ENCODE results near the gene NEO1.
"Not testable (repeated sequence)": the region's sequence is repeated elsewhere in the genome, so short reads cannot be mapped to it uniquely, and the experiment has no call there.

The NEO1 gene

GRCh38 chr15:73210630-73211029 is 158.4 kb downstream of the NEO1 start:
- no peak for DNase-seq

GRCh38 chr15:73212424-73212823 is 160.2 kb downstream of the NEO1 start:
- DNase-seq = peak; percentile 35

- not testable (repeated sequence) for DNase-seq
Observed at GRCh38 chr15:73221450-73221849, 169.2 kb downstream of the NEO1 start.

GRCh38 chr15:73225358-73226015 is 173.2 kb downstream of the NEO1 start:
- no peak for DNase-seq

DNA sequence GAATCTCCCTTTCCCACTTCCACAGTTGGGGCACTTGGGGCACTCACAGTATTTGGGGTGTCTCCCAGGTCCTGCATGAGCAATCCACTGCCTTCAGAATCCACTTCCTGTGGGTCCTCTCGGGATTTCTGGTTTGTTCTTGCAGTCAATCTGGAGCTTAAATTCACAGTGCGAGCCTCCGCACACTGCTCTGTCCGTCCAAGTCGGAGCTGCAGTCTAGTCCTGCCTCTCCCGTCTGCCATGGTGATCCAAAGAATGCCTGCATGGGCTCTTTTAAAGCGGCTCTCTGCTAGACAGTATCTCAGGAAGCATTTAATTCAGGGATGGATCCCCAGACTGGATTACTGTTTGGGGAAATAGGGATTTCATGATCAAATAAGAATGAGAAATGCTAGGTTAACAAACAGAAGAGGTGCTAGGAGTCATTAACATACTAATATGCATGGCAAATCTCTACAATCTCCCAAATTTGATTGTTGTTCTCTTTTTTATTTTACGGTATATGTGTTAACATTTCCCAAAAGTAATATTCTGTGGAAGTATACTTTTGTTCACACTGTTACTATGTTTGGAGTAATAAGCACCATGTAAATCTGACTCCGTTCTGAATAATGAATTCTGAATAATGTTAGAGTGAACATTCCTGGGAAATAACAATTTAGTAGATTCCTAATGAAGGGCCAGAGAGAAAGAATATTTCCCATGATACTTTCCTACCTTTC is 174.0 kb downstream of the NEO1 start:
- DNase-seq = no peak

DNA sequence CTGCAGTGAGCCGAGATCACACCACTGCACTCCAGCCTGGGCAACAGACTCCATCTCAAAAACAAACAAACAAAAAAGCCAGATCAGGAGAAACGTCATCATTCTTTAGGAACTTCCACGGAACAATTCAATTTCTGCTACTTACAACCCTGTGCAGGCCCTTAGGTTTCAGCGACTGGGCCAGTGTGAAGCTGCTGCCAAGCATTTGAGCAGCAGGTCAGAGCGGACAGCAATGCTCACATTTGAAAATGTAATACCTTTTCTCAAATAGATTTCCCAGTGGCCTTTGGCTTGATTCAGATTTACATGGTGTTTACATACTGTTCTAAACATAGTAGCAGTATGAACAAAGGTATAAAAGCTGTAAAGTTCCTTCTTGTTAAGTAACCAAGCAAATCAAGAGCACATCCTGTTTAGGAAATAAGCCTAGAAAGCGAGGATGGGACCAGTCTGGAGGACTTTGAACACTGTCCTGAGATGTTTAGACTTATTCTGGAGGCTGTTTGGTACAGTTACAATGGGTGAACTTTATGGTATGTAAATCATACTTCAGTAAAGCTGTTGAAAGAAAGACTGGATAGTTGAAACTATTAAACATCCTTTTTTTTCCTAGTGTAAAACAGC is 175.3 kb downstream of the NEO1 start:
- DNase-seq = no peak

GRCh38 chr15:73228128-73228646 is 175.9 kb downstream of the NEO1 start:
- DNase-seq = no peak

DNA sequence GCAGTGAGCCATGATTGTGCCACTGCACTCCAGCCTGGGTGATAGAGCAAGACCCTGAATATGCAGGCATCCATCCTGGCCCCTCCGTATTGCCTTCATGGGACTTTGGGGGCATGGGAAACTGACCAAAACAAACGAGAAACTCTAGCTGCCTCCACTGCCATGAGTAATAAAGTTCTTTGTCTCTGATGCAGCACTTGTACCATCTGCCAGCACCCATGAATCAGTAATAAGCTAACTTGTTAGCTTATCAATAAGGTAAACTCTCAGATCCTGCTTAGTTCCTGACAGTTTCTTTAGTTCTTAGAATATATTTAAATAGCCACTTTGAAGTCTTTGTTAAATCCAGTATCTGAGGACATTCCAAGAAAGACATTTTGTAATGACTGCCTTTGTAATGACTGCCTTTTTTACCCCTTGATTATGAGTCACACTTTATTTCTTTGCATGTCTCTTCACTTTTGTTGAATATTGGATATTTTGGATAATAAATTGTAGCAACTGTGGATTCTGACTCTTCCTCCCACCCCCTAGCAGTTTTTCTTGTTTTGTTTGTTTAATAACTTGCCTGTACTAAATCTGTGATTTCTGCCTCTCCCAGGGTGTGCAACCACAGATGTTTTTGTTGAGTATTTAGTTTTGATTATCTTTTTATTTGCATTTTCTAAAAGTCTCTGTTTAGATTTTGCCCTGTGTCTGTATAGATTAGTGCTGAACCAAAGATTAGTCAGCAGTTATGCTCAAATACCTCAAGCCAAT is 179.6 kb downstream of the NEO1 start:
- DNase-seq = no peak

DNA sequence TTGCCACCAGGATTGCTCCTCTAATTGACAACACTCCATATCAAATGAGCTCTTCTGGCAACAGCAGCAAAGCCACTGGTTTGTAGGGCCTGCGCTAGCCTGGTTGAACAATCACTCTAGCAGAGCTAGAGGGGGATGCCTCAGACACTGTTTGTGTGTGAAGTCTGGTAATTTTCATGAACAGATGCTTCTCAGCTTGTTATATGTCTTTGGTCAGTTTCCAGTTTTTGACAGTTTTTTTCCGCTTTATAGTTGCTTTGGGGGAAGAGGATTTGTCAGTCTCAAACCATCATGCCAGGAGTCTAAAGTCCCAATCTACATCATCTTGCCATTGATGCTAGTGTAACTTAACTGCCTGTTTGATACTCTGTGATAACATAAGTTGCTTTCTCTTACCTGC is 180.5 kb downstream of the NEO1 start:
- no peak for DNase-seq

- no peak for DNase-seq
Observed at GRCh38 chr15:73233623-73234022, 181.4 kb downstream of the NEO1 start.

GRCh38 chr15:73237910-73238309 is 185.6 kb downstream of the NEO1 start:
- no peak for DNase-seq

DNA sequence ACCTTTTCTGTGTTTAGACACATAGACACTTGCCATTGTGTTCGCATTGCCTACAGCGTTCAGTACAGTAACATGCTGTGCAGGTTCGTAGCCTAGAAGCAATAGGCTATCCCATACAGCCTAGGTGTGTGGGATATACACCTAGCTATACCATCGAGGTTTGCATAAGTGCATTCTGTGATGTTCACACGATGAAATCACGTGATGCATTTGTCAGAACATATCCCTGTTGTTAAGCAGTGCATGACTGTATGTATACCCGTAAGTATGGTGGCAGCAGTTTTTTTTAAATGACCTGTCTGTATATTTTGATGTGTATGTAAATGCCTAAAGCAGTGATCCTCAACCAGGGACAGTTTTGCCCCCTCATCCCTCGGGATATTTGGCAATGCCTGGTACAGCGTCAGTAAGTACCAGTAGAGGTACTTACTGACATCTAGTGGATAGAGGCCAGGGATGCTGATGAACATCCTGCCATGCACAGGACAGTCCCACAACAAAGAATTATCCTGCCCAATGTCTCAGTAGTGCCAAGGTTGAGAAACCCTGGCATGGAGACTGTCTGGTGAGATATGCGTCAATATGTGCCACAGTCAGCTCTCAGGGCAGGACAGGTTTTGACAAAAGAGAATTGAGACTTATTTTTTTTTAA is 187.4 kb downstream of the NEO1 start:
- DNase-seq = peak; percentile 4

DNA sequence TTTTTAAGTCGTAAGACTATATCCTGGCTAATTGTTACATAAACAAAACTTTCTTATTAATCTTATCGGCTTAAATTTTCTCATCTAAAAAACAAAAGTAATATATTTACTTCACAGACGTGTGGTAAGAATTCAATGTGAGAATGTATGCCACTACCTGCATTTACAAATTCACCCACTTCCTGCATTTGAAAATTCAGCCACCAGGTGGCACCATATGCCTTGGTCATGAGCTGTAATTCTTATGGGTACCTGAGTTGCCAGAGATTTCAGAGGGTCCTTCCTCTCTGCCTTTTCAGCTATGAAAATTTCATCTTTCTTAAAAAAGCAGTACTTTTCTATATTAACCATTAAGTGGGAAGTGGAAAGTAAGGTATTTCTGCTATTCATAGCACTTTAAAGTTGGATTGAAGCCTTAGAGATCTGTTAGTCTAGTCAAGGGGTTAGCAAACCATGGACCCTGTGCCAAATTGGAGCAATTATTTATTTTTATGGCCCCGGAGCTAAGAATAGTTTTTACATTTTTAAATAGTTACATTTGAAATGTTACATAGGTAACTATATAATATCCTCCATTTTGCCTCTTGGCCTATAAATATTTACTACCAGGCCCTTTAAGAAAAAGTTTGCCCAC is 188.7 kb downstream of the NEO1 start:
- peak; percentile 61 for DNase-seq

DNA sequence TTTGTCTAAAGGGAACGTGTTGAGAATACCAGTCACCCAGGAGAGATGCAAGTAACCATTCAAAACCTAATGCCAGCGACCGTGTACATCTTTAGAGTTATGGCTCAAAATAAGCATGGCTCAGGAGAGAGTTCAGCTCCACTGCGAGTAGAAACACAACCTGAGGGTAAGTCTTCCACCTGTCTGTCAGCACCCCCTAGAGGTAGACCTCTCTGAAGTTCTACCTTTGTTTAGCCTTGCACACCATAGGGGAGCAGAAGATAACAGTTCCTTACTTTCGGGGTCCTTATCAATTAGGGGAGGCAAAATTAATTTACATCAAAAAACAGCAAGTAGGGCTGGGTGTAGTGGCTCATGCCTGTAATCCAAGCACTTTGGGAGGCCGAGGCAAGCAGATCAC is 192.1 kb downstream of the NEO1 start:
- DNase-seq = no peak

- DNase-seq = no peak
Observed at GRCh38 chr15:73246439-73246838, 194.2 kb downstream of the NEO1 start.

DNA sequence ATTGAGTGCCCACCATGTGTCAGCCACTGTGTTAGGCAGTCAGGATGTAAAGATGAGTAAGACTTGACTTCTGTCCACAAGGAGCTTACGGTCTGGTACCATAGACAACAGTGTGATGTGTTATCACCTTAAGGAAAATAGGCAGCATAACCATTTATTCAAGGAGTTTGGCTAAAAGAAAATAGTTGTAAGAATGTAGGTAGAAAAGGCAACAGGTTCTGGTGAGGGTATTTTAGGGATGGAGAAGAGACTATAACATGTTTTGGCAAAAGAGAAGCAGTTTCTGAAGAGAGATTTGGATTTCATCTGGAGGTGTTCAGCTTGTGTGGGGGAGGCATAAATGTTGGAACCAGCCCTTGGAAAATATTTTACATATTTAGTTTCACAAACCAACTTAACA is 194.6 kb downstream of the NEO1 start:
- no peak for DNase-seq

GRCh38 chr15:73247331-73247730 is 195.1 kb downstream of the NEO1 start:
- no peak for DNase-seq

DNA sequence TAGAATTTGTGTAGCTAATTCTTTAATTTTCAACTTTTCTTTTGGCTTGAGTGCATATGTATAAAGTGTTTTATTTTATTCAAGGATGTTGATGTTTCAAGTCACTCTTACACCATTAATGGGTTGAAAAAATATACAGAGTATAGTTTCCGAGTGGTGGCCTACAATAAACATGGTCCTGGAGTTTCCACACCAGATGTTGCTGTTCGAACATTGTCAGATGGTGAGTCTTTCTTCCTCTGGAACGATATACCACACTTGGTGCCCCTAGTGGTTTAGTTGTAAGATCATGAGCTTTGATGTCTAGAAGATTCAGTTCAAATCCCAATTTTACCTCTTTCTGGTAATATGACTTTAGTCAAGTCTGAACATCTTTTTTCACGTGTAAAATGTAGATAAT is 197.2 kb downstream of the NEO1 start:
- no peak for DNase-seq

DNA sequence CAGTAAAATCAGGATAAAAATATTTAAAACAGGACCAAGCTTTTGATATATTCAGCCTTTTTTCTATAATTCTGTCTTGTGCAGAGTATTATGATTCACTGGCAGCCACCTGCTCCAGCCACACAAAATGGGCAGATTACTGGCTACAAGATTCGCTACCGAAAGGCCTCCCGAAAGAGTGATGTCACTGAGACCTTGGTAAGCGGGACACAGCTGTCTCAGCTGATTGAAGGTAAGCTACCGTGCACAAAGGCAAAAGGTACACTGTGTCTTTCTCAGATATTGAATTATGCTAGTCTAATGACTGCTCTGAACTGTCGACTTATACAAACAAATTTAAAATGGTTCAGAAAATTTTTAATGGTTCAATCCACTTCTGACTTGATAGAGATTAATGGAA is 202.3 kb downstream of the NEO1 start:
- DNase-seq = no peak

GRCh38 chr15:73258271-73259108 is 206.2 kb downstream of the NEO1 start:
- DNase-seq = no peak

DNA sequence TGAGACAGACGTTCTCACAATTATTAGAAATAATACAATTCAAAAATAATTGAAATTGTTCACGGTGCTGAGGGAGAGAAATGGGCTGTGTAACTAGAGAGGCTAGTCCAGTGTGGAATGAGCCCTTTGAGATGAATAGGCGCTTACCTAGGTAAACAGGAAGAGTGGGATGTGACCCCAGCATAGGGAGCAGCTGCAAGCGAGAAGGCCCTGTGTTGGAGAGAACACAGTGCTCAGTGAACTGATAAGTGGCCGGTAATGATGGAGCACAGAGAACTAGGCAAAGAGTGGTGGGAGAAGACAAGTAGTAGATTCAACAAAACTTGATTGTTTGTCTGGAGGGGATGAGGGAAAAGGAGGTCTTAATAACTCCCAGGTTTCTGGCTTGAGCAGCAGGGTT is 212.6 kb downstream of the NEO1 start:
- no peak for DNase-seq
